Stimulated activated naive CD4-positive, alpha-beta T cell treated with Interleukin-2 at 50 U/mL for 16 hours (primary cell): Measurements from ENCODE around the gene PLP1.
"Not testable (repeated sequence)": the region's sequence is repeated elsewhere in the genome, so short reads cannot be mapped to it uniquely, and the experiment has no call there.

Source experiments
- DNase-seq: peaks from one replicate; lab custom pipeline; 2025; lab: John Stamatoyannopoulos, UW

Gene PLP1

DNA sequence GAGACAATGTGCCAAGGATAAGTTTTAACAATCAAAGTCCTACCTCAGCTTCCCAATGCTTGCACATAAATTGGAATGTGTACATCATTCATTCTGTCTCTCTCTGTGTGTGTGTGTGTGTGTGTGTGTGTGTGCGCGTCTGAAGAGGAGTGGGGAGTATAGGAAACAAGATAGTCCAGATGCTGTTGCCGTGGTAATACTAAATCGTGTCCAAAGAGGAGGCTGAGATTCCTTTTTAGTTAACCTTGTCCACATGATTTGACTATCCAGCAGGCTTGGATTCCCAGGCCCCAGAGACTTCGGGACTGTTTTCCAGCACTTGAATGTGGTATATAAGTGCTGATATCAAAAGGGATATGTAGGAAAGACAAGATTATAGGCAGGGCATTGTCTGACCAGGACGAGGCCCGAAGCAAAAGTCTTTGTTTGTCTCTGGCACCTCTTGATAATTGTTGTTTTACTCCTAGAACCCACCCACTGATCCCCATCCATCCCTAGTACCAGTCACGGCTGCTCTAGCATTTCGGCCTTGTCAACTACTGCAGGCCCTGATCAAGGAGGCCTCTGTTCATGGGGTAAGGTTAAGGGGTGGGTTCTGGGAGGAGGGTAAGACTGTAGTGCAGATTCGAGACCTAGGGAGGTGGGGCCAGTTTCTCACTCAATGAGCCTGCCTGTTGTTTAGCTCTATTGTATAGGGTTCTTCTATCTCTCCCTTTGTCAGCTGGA is 3.9 kb downstream of the PLP1 start:
- no peak for DNase-seq

DNA sequence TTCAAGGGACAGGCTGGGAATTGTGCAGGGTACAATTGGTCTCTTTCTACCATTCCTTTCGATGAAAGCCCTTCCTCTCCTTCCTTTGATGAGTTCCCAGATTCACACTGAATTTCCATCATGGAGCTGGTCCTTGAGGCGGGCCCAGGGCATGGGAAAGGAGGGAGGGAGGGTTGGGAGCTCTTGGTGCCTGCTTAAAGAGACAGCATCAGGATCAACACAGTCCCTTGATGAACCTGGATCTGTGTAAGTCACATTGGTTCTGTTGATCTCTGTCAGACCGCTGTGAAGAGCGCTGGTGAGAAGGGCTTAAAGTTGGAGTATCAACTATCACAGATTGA is 4.4 kb downstream of the PLP1 start:
- no peak for DNase-seq

DNA sequence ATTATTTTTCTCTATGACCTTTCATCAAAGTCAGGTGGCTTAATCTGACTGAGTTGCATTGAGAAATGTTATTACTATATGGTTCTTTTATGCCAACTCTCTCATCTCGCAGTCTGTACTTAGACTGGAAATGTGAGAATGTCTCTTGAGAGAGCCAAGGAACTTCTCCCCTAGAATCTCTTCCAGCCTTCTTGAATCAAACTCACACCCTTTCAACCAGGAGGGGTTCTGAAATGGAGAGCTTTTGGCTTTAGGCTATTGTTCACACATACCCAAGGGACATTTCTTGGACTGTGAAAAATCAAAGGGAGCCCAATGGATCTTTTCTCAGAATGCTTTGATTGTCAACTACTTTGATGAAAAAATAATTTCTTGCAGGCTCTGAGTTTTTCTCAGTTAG is 5.1 kb downstream of the PLP1 start:
- no peak for DNase-seq

DNA sequence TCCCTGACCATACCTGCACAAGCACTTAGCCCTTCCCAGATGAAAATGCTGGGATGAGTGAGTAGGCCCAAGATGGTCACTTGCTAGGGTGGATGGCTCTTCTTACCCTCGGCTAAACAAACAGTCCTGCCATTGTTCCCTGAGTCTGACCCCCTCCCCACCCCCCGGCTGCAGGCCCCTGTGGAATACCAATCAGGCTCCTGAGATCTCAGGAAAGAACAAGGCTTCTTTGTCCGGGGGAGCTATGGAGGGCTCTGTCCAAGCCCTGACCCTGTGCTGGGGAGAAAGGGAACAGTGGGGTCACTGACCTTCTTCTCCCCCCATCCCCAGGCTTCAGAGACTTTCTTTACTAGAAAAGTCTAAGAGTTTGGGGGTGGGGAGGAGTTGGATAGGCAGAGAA is 6.0 kb downstream of the PLP1 start:
- no peak for DNase-seq

DNA sequence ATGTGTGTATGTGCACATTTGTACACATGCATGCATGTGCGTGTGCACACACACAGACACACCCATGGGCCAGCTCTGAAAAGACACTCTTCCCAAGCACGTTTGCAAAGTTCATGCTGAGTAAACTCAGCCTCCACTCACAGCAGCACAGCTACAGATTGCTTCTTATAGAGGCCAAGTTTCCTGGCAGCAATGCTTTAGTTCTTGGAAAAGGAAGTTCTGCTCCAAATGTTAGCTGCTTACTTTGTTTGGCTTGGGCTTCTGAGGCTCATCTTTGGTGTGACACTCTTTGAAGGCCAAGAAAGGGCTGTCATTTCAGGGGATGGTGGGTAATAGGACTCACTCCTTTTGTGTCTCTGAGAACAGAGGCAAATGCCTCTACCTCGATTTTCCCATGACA is 6.6 kb downstream of the PLP1 start:
- DNase-seq: no peak

DNA sequence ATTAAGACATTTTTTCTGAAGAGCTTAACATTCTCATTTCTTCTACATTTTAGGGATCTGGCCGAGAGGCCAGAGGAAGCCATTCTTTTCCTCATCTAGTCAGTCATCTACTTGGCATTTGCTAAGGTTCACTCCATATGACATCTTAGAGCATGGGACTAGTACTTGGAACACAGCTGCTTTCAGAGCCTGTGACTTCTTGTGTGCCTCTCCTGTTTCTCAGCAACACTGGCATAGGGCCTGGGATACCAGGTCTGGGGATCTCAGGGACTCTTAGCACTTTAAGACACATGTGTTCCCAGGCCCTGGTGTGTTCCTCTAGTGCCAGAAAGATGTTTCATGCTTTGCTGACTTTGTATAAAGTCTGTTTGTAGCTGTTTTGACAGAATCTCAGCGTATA is 7.3 kb downstream of the PLP1 start:
- no peak for DNase-seq

DNA sequence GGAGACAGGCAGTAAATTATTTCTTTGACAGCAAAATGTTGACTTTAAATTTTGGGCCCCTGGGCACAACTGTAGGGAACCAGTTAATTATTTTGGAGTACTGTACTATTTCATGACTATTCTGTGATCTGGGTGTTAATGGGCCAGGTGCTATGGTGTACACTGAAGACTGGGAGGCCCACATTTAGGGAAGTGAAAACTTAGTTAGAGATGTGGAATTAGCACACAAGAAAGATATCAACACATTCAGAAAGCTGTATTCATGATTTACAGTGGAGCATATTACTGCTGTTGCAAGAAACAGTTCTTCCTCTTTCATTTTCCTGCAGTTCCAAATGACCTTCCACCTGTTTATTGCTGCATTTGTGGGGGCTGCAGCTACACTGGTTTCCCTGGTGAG is 12.4 kb downstream of the PLP1 start:
- no peak for DNase-seq

DNA sequence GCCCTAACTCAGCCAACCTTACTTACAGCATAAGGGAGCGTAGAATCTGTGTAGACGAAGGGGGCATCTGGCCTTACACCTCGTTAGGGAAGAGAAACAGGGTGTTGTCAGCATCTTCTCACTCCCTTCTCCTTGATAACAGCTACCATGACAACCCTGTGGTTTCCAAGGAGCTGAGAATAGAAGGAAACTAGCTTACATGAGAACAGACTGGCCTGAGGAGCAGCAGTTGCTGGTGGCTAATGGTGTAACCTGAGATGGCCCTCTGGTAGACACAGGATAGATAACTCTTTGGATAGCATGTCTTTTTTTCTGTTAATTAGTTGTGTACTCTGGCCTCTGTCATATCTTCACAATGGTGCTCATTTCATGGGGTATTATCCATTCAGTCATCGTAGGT is 14.6 kb downstream of the PLP1 start:
- DNase-seq: no peak

DNA sequence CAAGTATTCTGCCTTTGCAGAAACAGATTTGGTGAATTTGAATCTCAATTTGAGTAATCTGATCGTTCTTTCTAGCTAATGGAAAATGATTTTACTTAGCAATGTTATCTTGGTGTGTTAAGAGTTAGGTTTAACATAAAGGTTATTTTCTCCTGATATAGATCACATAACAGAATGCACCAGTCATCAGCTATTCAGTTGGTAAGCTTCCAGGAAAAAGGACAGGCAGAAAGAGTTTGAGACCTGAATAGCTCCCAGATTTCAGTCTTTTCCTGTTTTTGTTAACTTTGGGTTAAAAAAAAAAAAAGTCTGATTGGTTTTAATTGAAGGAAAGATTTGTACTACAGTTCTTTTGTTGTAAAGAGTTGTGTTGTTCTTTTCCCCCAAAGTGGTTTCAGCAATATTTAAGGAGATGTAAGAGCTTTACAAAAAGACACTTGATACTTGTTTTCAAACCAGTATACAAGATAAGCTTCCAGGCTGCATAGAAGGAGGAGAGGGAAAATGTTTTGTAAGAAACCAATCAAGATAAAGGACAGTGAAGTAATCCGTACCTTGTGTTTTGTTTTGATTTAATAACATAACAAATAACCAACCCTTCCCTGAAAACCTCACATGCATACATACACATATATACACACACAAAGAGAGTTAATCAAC is 15.3 kb downstream of the PLP1 start:
- no peak for DNase-seq

DNA sequence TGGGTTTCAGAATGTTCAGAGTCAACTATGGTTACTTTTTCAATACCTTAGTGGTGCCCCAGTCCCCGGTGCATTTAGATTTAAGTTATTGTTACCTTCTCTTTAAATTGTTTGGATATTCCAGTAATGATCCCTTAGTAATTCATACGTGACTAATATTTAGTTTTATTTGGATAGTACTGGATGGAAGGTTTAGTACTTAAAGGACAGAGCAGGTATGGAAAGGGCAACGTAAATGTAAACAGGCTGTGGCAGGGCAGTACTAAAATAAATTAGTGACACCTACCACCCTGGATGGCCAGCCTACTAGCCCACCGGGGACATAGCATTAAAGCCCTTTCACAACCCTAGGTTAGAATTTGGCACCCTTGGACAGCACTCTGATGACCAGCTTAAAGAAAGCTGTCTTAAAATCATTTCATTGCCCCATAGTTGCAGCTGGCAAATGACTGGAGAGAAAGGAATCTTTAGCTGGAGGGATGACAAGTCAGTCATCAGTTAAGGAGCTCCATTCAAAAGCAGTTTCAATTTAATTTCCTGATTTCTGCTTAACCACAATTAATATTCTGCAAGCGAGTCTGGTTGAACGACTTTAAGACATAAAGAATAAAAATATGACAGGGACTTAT is 16.4 kb downstream of the PLP1 start:
- DNase-seq: no peak

DNA sequence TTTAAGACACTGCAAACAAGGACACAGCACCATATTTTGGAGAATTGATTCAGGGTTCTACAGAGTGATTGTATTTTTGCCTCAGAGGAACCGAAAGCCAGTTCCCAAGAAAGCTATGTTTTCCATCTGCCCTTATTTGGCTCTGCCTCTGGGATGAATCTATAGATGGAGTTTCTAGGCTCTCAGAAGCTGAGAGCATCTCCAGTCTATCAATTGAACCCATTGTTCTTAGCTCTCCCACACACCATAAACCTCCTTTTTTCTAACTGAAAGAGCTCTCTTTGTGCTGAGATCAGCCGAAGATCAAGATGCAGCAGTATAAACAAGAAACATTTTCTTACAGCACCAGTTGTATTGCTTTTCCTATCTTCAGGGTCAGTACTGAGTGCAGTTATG is 16.9 kb downstream of the PLP1 start:
- DNase-seq: no peak

DNA sequence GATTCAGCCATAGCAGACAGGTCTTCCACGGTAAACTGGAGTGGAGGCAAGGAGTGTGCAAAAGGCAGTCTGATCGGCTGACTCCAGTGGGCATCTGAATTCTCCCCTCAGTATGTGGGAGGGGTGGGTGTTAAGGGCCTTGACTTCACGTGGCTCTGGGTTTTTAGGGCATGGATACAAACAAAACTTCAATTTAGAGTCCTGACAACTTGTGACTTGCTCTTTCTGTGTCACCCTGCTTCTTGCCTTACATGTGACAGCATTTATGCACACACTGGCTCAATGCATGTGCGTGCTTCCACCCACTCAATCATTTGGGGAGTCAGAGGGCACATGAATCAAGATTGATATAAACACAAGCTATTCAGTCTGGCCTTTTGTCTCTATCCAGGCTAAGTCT is 17.5 kb downstream of the PLP1 start:
- no peak for DNase-seq

DNA sequence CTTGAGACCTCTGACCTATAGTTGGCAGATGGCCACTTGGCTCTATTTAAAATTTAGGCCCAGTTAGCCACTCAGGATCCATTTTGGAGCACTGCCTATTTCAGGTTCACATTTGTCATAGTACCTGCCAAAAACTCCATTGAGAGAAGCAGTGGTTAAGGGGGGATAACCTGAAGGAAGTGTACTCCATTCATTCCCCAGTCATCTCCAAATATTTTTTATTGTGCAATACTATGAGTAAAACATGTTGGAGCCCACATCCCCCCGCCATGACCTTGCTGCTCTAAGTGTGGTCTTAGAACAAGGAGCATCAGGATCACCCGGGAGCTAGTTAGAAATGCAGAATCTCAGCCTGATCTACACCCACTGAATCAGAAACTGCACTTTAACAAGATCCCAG is 21.1 kb downstream of the PLP1 start:
- DNase-seq: no peak

DNA sequence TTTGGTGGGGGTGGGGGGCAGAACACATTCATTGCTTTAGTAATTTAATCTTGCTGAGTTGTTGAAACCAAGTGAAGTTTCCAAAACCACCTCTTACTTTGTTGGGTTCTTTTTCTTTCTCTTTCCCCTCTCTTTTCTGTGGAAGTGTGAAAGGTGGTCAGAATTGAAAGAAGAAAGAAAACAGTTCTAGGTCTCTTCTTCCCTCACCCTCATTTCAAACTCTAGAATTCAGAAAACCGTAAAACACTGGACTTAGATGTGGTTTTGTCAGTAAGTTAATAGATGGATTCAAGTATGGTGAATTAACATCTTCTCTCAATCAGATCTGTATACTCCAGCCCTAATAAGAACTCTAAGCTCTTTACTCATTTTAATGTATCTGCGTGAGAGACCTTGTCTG is 23.7 kb downstream of the PLP1 start:
- no peak for DNase-seq

DNA sequence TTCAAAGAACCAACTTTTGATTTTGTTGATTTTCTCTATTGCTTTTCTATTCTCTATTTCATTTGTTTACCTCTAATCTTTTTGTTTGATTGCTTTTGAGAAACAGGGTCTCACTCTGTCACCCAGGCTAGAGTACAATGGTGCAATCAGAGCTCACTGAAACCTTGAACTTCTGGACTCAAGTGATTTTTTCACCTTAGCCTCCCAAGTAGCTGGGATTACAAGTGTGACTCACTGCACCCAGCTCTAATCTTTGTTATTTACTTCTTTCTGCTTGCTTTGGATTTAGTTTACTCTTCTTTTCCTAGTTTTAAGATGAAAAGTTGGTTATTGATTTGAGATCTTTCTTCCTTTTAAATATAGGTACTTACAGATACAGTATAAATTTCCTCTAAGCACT is 29.2 kb downstream of the PLP1 start:
- no peak for DNase-seq

DNA sequence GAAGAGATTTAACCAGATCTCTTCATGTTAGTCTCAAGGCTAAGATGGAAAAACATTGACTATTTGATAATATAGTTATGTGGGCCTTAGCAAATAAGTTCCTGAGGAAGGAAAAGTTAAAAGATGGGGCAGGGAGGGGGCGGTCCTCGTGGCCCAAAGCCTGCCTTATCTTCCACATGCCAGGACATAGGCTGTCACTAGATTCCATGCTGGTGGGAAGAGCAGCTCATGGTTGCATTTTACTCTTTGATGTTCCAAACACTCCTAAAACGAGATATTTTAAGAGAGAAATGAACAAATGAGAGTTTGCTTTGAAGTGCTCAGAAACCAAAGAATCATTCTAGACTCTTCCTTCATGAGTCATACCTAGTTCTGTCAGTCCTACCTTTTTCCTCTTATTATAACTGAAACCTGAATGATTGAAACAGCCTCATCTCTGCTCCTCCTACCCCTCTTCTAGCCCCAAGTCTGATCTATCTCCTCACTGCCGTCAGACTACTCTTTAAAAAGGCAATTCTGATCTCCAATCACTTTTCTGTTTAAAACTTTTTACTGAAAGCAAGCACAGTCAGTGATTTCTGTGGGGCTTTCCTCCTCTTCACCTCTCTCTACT is 30.3 kb downstream of the PLP1 start:
- no peak for DNase-seq

DNA sequence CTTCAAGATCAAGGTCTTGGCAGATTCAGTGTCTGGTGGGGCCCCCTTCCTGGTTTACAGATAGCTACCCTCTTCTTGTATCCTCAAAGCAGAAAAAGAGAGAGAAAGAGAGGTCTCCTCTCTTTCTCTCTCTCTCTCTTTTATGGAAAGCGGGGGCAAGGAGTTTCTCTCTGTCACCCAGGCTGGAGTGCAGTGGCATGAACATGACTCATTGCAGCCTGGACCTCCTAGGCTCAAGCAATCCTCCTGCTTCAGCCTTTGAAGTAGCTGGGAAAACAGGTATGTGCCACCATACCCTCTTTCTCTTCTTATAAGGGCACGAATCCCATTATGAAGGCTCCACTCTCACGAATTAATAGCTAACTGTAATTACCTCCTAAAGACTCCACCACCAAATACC is 35.2 kb downstream of the PLP1 start:
- DNase-seq: no peak

DNA sequence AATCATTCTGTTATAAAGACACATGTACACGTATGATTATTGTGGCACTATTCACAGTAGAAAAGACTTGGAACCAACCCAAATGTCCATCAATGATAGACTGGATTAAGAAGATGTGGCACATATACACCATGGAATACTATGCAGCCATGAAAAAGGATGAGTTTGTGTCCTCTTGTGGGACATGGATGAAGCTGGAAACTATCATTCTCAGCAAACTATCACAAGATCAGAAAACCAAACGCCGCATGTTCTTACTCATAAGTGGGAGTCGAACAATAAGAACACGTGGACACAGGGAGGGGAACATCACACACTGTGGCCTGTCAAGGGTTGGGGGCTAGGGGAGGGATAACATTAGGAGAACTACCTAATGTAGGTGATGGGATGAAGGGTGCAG is 40.5 kb downstream of the PLP1 start:
- DNase-seq: not testable (repeated sequence)

DNA sequence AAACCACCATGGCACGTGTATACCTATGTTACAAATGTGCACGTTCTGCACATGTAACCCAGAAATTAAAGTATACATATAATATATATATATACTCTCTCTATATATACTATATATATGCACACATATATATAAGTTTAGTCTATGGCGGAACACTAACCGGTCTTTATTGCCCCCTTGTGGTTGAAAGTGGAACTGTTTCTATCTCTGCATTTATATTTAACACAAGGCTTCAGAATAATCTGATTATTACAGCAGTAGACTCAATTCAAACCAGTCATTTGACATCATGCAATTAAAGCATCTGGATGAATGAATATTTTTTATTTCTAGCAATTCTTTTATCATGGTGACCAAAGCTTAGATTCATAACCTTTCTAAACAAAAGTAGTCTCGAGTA is 40.9 kb downstream of the PLP1 start:
- DNase-seq: no peak

DNA sequence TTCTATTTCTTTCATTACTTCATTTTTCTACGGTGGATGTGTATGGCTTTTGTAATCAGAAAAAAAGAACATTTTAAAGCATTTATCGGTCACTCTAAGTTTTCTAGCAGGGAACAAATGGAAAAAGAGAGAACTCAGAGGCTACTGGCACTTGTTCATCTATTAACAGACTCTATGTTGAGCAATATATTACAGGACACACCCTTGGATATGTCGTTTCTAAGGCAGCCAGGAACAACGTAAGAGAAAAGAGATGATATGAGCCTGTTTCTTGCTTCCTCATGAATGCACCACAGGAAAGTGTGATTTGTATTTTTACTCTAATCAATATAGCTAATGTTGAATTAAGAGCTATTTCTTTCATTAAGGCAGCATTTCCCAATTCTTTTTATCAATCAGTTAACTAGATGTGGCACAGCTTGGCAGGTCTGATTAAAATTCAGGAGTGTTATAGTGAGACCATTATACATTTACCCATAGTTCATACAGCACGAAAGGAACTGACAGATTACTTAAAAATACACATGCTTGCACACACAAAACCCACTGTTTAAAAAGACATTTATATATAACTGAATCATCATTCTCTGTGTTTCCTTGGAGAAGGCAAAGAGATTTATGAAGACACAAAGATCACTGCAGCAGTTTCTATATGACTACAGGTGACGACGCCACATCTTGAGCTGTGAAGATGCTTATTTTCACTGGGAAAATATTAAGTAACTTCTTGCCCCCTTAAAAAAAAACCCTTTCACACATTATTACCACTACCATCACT is 42.4 kb downstream of the PLP1 start:
- DNase-seq: no peak

DNA sequence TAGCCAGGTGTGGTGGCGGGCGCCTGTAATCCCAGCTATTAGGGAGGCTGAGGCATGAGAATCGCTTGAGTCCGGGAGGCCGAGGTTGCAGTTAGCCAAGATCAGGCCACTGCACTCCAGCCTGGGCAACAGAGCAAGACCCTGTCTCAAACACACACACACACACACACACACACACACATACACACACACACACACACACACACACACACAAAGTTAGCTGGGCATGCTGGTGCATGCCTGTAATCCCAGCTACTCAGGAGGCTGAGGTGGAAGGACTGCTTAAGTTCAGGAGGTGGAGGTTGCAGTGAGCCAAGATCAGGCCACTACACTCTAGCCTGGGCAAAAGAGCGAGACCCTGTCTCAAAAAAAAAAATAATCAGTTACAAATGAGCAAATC is 44.2 kb downstream of the PLP1 start:
- DNase-seq: not testable (repeated sequence)

DNA sequence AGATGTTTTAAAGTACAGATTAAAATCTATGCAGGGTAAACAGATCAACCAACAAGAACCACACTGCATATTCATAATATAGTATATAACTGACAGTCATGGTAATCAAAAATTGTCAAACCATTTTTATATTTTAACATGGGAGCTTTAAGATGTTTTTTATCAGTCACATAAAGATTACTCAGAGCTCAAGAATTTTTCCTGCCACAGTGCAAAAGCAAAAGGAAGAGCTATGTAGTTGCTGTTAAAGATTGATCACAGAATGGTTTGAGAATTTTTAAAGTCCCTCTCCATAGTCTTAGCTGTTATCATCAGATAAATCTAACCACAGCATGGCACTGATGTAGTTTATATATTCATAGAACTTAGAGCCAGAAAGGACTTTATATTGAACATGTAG is 47.0 kb downstream of the PLP1 start:
- no peak for DNase-seq

DNA sequence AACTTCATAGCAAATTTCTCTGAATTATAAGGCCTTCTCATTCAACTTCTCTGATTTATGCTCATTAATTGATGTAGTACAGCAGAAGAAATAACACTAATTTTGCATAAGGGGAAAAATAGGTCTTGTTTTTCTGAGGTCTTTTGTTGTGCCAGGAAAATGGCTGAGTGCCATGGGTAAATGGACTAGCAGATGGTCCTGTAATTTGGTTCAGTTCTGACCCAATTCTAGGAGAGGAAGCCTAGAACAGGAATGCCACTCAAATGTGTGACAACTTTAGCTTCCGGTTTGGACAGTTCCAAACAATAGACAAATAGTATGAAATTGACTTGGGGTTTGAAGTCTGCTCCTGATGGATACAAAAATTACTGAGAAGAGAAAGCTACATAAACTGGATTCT is 49.2 kb downstream of the PLP1 start:
- no peak for DNase-seq
